Naive thymus-derived CD4-positive, alpha-beta T cell (primary cell): Measurements from ENCODE around the gene EIF4H. TPM values are rescaled to one million over a fixed set of nuclear protein-coding genes. Genes with fewer than 3 reads are reported as not detected.
"Not testable (repeated sequence)": the region's sequence is repeated elsewhere in the genome, so short reads cannot be mapped to it uniquely, and the experiment has no call there.

ENCODE experiments used
- ATAC-seq: fragments of 150-1000 bp; cut with Tn5 transposase; 2 replicates; pipeline ENCODE4 v1.10.0; 2021; ENCODE audit warnings: mild to moderate bottlenecking, moderate library complexity
- CTCF ChIA-PET: fragments of 350-600 bp; sonication (Branson Sonifier 250); formaldehyde crosslinking; loops from one replicate; lab custom pipeline; 2021; ENCODE audit warnings: antibody characterized with exemption; lab: Charles Lee
- POLR2A ChIA-PET: fragments of 350-600 bp; sonication (Branson Sonifier 250); formaldehyde crosslinking; loops from one replicate; lab custom pipeline; 2021; ENCODE audit warnings: antibody characterized with exemption, inconsistent platforms; lab: Charles Lee
- DNase-seq, 9 donors: peaks; one replicate each; pipeline versions ENCODE4 v3.0.0 to v3.0.0-alpha.2; 2020 to 2022; ENCODE audit warnings: mixed read lengths in 1 of 9
- H3K27ac ChIP-seq: one replicate; pipeline ENCODE4 v1.7.0; 2013; ENCODE audit warnings: mild to moderate bottlenecking, low read depth, low read length, moderate library complexity
- H3K27me3 ChIP-seq, 2 donors: one replicate each; pipeline ENCODE4 v1.7.0; 2013; ENCODE audit warnings: low read length in 2 of 2, mild to moderate bottlenecking in 2 of 2, moderate library complexity in 2 of 2; ENCODE audit not compliant: control insufficient read depth in 2 of 2, insufficient read depth in 2 of 2
- H3K36me3 ChIP-seq, 3 experiments: 1 replicate in 2 of 3; 2 replicates in 1 of 3; pipeline ENCODE4 v1.7.0; 2013; ENCODE audit warnings: low read length in 3 of 3, mild to moderate bottlenecking in 3 of 3, moderate library complexity in 1 of 3; ENCODE audit not compliant: insufficient read depth in 3 of 3, control insufficient read depth in 2 of 3
- H3K4me1 ChIP-seq, 2 donors: one replicate each; pipeline ENCODE4 v1.7.0; 2013; ENCODE audit warnings: low read length in 2 of 2, mild to moderate bottlenecking in 2 of 2, moderate library complexity in 1 of 2; ENCODE audit not compliant: control insufficient read depth in 2 of 2, insufficient read depth in 2 of 2
- H3K4me3 ChIP-seq: 2 replicates; pipeline ENCODE4 v1.7.0; 2013; ENCODE audit warnings: mild to moderate bottlenecking, low read length
- H3K9me3 ChIP-seq, 3 experiments: 1 replicate in 2 of 3; 2 replicates in 1 of 3; pipeline ENCODE4 v1.7.0; 2013; ENCODE audit warnings: low read length in 3 of 3; ENCODE audit not compliant: control insufficient read depth in 2 of 3
- H3K27ac Mint-ChIP-seq, 9 donors: one replicate each; pipeline ENCODE4 v1.8.0; 2020 to 2022; ENCODE audit warnings: mixed read lengths in 9 of 9, mild to moderate bottlenecking in 8 of 9, moderate library complexity in 5 of 9, inconsistent platforms in 2 of 9
- H3K27me3 Mint-ChIP-seq, 5 donors: one replicate each; pipeline ENCODE4 v1.8.0; 2021 to 2022; ENCODE audit warnings: mixed read lengths in 5 of 5, mild to moderate bottlenecking in 1 of 5
- H3K36me3 Mint-ChIP-seq, 5 donors: one replicate each; pipeline ENCODE4 v1.8.0; 2020 to 2022; ENCODE audit warnings: mixed read lengths in 5 of 5, mild to moderate bottlenecking in 3 of 5, inconsistent platforms in 1 of 5
- H3K4me1 Mint-ChIP-seq, 7 donors: one replicate each; pipeline ENCODE4 v1.8.0; 2020 to 2022; ENCODE audit warnings: mixed read lengths in 7 of 7, mild to moderate bottlenecking in 3 of 7, inconsistent platforms in 1 of 7
- H3K4me3 Mint-ChIP-seq, 10 donors: one replicate each; pipeline ENCODE4 v1.8.0; 2020 to 2022; ENCODE audit warnings: mild to moderate bottlenecking in 10 of 10, mixed read lengths in 10 of 10, moderate library complexity in 6 of 10, inconsistent platforms in 2 of 10
- H3K9me3 Mint-ChIP-seq, 11 donors: one replicate each; pipeline ENCODE4 v1.8.0; 2020 to 2022; ENCODE audit warnings: mixed read lengths in 11 of 11, mild to moderate bottlenecking in 4 of 11, inconsistent platforms in 1 of 11, moderate library complexity in 1 of 11
- intact Hi-C, 2 donors: fragments of 100-400 bp; cut with micrococcal nuclease; formaldehyde crosslinking; loops; one replicate each; pipeline ENCODE4 v1.15.1; 2023
- polyA plus RNA-seq, 2 donors: library from polyadenylated mRNA; unstranded; fragments of 300-500 nt; fragmentation: Illumina TruSeq; gene quantifications; one replicate each; pipeline ENCODE4 v1.2.3, GENCODE V29; 2021
- total RNA-seq, 6 experiments: library from RNA in 5 of 6; stranded (reverse) in 5 of 6; gene quantifications; 1 replicate in 5 of 6; 2 replicates in 1 of 6; pipeline ENCODE4 v1.2.3 and lab custom pipeline; 2021 to 2026

The EIF4H gene
- total and polyA plus RNA-seq, 7 experiments from 2014 or later: 163 to 284 (median 246) TPM

DNA sequence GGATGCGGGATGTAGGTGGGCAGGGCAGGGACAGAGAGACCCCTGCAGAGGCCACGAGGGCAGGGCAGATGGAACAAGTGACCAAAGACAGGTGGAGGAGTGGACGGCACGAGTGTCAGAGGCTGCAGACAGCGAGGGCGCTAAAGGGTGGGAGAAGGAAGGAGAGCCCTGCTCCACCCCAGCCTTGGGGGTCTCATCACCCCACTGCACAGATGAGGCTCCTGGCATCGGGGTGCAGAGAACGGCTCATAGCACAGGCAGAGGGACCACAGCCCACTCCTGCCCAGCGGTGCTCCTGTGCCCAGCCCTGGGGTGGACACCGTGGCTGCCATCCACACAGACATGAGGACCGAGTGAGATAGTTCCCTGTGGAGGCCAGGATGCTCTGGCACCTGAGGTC lies 33.4 kb downstream of the EIF4H start:
- ChIA-PET POLR2A (interaction anchor here (0.8 kb wide), 1 partner anchor 8 kb away, joined by 4 read pairs; no protein-coding TSS in a partner anchor), CTCF (interaction anchor here (1.4 to 4.3 kb wide), 2 partner anchors 45 to 194 kb away, joined by 3 to 45 read pairs; no protein-coding TSS in a partner anchor)
- ATAC-seq (no peak), DNase-seq (no peak)
- H3K27me3 ChIP-seq: no peaks in the 10 kb centered on the region
- H3K36me3 ChIP-seq: no peaks in the 10 kb centered on the region
- no peaks in the 10 kb centered on the region for H3K9me3 Mint-ChIP-seq
- intact Hi-C loops: loop anchor here (2.0 kb wide), 3 partner anchors 47 to 359 kb away; partner anchors contain the start of gene RFC2 (in 2 of the 2)
- no peaks in the 10 kb centered on the region for H3K36me3 Mint-ChIP-seq
- H3K9me3 ChIP-seq: no peaks in the 10 kb centered on the region
- no peak overlapping the region for H3K27ac ChIP-seq
- peaks cover 5 to 6% of the 10 kb centered on the region in 2 donors for H3K4me1 ChIP-seq
- H3K27me3 Mint-ChIP-seq: peaks cover 0 to 6% (median 4%) of the 10 kb centered on the region in 5 donors
- H3K4me3 ChIP-seq: no peak overlapping the region
- H3K4me1 Mint-ChIP-seq: peaks cover 13 to 29% (median 20%) of the 10 kb centered on the region in 7 donors
- peak overlapping the region in 1 of 10 donors; percentile 14 for H3K4me3 Mint-ChIP-seq
- peak overlapping the region in 1 of 9 donors; percentile 15 for H3K27ac Mint-ChIP-seq

DNA sequence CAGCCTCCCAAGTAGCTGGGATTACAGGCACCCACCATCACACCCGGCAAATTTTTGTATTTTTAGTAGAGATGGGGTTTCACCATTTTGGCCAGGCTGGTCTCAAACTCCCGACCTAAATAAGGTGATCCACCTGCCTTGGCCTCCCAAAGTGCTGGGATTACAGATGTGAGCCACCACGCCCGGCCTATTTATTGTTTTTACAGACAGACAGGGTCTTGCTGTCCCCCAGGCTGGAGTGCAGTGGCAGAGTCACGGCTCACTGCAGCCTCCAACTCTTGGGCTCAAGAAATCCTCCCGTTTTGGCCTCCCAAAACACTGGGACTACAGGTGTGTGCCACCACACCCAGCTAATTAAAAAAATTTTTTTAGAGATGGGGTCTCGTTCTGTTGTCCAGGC lies 34.1 kb downstream of the EIF4H start:
- H3K36me3 ChIP-seq, H3K4me3 Mint-ChIP-seq, H3K9me3 Mint-ChIP-seq, H3K36me3 Mint-ChIP-seq, H3K9me3 ChIP-seq, H3K27ac ChIP-seq, intact Hi-C loops, H3K27ac Mint-ChIP-seq, H3K27me3 Mint-ChIP-seq, H3K4me3 ChIP-seq, H3K4me1 ChIP-seq, ATAC-seq, H3K27me3 ChIP-seq, DNase-seq: not testable (repeated sequence)
- peaks cover 11 to 24% (median 17%) of the 10 kb centered on the region in 7 donors for H3K4me1 Mint-ChIP-seq
- CTCF ChIA-PET: interaction anchor here (0.6 to 4.3 kb wide), 2 partner anchors 180 to 193 kb away, joined by 3 to 45 read pairs; no protein-coding TSS in a partner anchor
- POLR2A ChIA-PET: interaction anchor here (0.8 kb wide), 1 partner anchor 9 kb away, joined by 4 read pairs; no protein-coding TSS in a partner anchor

DNA sequence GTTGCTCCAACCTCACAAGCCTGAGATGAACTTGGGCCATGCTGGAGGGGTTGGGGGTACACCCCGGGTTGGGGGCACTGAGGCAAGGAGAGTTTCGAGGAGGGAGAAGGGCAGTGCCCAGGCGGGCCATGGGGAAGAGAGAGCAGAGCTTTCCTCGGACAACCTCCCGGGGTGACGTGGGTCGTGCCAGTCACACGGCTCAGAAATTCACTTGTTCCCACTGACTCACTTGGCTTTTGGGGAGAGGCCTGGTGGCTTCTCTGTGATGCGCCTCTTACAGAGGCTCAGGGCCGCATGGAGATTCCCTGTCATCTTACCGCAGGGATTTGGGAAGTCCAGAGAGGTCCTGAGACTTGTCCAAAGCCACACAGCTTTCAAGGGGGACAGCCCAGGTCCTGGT lies 38.5 kb downstream of the EIF4H start:
- H3K27me3 ChIP-seq: no peaks in the 10 kb centered on the region
- H3K4me3 ChIP-seq: no peak overlapping the region

DNA sequence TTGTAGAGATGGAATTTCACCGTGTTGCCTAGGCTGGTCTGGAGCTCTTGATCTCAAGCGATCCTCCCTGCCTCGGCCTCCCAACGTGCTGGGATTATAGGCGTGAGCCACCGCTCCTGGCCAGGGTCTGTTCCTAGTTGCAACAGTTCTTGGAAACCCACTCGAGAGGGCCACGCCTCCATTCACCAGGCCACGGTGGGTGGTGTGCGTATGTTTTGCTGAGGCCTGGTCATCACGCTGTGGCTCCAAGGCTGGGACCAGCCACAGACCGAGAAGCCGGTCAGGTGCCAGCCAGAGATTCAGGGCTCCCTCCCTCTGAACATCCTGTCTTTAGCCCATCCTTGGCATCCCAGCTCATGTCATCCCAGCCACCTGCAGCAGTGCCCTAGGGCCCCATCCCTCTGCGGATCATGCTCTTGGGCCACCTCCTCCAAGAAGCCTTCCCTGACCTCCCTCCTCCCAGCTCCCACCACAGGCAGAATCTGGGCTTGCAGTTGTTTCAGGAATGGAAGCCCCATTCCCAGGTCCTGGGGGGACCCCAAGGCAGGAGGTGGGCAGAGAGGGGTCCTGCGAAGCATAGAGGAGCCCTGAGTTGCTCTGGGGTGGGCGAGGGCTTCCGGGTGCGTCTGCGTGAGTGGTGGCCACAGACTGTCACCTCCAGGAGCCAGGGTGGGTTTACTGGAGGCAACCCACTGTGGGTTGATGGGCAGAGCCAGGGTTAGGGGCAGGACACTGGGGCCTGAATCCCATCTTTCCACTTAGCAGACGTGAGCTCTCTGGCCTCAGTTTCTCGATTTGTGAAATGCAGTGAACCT lies 40.9 kb downstream of the EIF4H start:
- no peak overlapping the region for H3K4me3 ChIP-seq
- no peaks in the 10 kb centered on the region for H3K36me3 ChIP-seq
- Mint-ChIP-seq H3K4me3 (no peak overlapping the region), H3K27ac (no peak overlapping the region), H3K4me1 (peaks cover 11 to 36% (median 18%) of the 10 kb centered on the region in 7 donors), H3K36me3 (peaks cover 0 to 9% (median 0%) of the 10 kb centered on the region in 5 donors), H3K27me3 (no peaks in the 10 kb centered on the region), H3K9me3 (no peaks in the 10 kb centered on the region)
- ChIA-PET CTCF (interaction anchor here (1.6 kb wide), 1 partner anchor 8 kb away, joined by 4 read pairs; no protein-coding TSS in a partner anchor), POLR2A (no interaction called here)
- no peaks in the 10 kb centered on the region for H3K4me1 ChIP-seq
- no peaks in the 10 kb centered on the region for H3K27me3 ChIP-seq
- H3K27ac ChIP-seq: no peak overlapping the region
- intact Hi-C loops: no loop called here
- DNase-seq (no peak), ATAC-seq (no peak)
- no peaks in the 10 kb centered on the region for H3K9me3 ChIP-seq

More for the DNA sequence above, 38.5 kb downstream of the EIF4H start:
- H3K4me1 Mint-ChIP-seq: peaks cover 11 to 38% (median 18%) of the 10 kb centered on the region in 7 donors
- H3K27ac Mint-ChIP-seq: peak overlapping the region in 1 of 9 donors; percentile 46
- no peak overlapping the region for H3K4me3 Mint-ChIP-seq
- H3K27ac ChIP-seq: no peak overlapping the region
- ATAC-seq (peak; percentile 28), DNase-seq (no peak)
- H3K9me3 ChIP-seq: no peaks in the 10 kb centered on the region
- H3K36me3 ChIP-seq: no peaks in the 10 kb centered on the region
- no peaks in the 10 kb centered on the region for H3K27me3 Mint-ChIP-seq
- H3K9me3 Mint-ChIP-seq: no peaks in the 10 kb centered on the region
- CTCF ChIA-PET: interaction anchor here (1.2 kb wide), 1 partner anchor 188 kb away, joined by 8 read pairs; no protein-coding TSS in a partner anchor
- H3K4me1 ChIP-seq: no peaks in the 10 kb centered on the region
- intact Hi-C loops: no loop called here
- peaks cover 0 to 1% (median 0%) of the 10 kb centered on the region in 5 donors for H3K36me3 Mint-ChIP-seq
- POLR2A ChIA-PET: no interaction called here

DNA sequence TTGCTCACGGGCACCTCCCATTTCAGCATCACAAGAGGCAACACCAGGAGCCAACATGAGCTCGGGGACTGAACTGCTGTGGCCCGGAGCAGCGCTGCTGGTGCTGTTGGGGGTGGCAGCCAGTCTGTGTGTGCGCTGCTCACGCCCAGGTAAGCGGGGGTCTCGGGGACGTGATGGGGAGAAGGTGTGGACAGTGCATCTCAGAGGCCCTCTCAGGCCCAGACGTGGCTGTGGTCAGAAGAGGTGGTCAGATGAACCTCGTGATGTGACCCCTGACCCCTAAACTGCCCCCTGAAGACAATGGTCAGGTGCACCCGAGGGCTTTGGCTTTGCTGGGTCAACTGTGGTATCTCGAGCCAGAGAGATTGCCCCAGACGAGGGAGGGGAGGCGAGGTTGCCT lies 41.8 kb downstream of the EIF4H start:
- no peaks in the 10 kb centered on the region for H3K27me3 Mint-ChIP-seq
- peaks cover 0 to 9% (median 0%) of the 10 kb centered on the region in 5 donors for H3K36me3 Mint-ChIP-seq
- Histone ChIP-seq H3K27ac (no peak overlapping the region), H3K4me1 (no peaks in the 10 kb centered on the region), H3K36me3 (no peaks in the 10 kb centered on the region), H3K27me3 (no peaks in the 10 kb centered on the region), H3K4me3 (no peak overlapping the region), H3K9me3 (no peaks in the 10 kb centered on the region)
- CTCF ChIA-PET: interaction anchor here (0.6 to 1.6 kb wide), 2 partner anchors 9 to 330 kb away, joined by 4 read pairs; no protein-coding TSS in a partner anchor
- no peaks in the 10 kb centered on the region for H3K9me3 Mint-ChIP-seq
- POLR2A ChIA-PET: no interaction called here
- no peak overlapping the region for H3K27ac Mint-ChIP-seq
- H3K4me1 Mint-ChIP-seq: peaks cover 11 to 36% (median 18%) of the 10 kb centered on the region in 7 donors
- intact Hi-C loops: no loop called here
- no peak overlapping the region for H3K4me3 Mint-ChIP-seq
- no peak for DNase-seq
- ATAC-seq: no peak

DNA sequence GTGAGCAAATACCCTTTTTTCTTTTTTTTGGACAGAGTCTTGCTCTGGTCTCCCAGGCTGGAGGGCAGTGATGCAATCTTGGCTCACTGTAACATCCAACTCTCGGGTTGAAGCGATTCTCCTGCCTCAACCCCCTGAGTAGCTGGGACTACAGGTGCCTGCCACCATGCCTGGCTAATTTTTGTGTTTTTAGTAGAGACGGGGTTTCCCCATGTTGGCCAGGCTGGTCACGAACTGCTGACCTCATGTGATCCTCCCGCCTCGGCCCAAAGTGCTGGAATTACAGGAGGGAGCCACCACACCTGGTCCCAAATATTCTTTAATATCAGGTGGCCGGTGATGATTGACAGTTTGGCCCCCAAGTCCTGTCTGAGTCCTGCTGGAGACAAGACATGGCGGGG lies 42.2 kb downstream of the EIF4H start:
- ATAC-seq (no peak), DNase-seq (no peak)
- peak overlapping the region in 4 of 10 donors; percentile 52 to 71 (median 58) for H3K4me3 Mint-ChIP-seq
- H3K27ac Mint-ChIP-seq: peak overlapping the region in 2 of 9 donors; percentile 59 to 83
- H3K27me3 ChIP-seq: no peaks in the 10 kb centered on the region
- no peaks in the 10 kb centered on the region for H3K9me3 ChIP-seq
- intact Hi-C loops: no loop called here
- H3K9me3 Mint-ChIP-seq: no peaks in the 10 kb centered on the region
- no peak overlapping the region for H3K4me3 ChIP-seq
- no peaks in the 10 kb centered on the region for H3K4me1 ChIP-seq
- H3K4me1 Mint-ChIP-seq: peaks cover 11 to 36% (median 18%) of the 10 kb centered on the region in 7 donors
- POLR2A ChIA-PET: no interaction called here
- no peaks in the 10 kb centered on the region for H3K36me3 ChIP-seq
- H3K27ac ChIP-seq: no peak overlapping the region
- CTCF ChIA-PET: interaction anchor here (0.6 to 1.6 kb wide), 2 partner anchors 10 to 330 kb away, joined by 4 read pairs; no protein-coding TSS in a partner anchor
- no peaks in the 10 kb centered on the region for H3K27me3 Mint-ChIP-seq
- H3K36me3 Mint-ChIP-seq: peaks cover 0 to 9% (median 0%) of the 10 kb centered on the region in 5 donors
